Activated T-cell treated with anti-CD3 and anti-CD28 coated beads, Interleukin-2, amount 50 U/mL, for 72 hours (primary cell): Measurements from ENCODE around the gene MAPK9. TPM values are rescaled to one million over a fixed set of nuclear protein-coding genes. Genes with fewer than 3 reads are reported as not detected.

Source experiments
- ATAC-seq, 2 donors: fragments of 150-1000 bp; cut with Tn5 transposase; replicated peaks in 1 of 2; 2 replicates each; pipeline ENCODE4 v1.10.0; 2021; ENCODE audit warnings: moderate library complexity in 2 of 2, mild to moderate bottlenecking in 1 of 2
- DNase-seq, 2 donors: peaks; one replicate each; pipeline ENCODE4 v3.0.0; 2021 to 2022; ENCODE audit warnings: mixed read lengths in 1 of 2
- H3K27ac Mint-ChIP-seq: one replicate; pipeline ENCODE4 v1.8.0; 2022; ENCODE audit warnings: mild to moderate bottlenecking, moderate library complexity, mixed read lengths
- H3K27me3 Mint-ChIP-seq: one replicate; pipeline ENCODE4 v1.8.0; 2022; ENCODE audit warnings: low read depth, mixed read lengths
- H3K36me3 Mint-ChIP-seq, 2 donors: one replicate each; pipeline ENCODE4 v1.8.0; 2022; ENCODE audit warnings: mixed read lengths in 2 of 2, mild to moderate bottlenecking in 1 of 2; ENCODE audit not compliant: insufficient read depth in 2 of 2
- H3K4me1 Mint-ChIP-seq: one replicate; pipeline ENCODE4 v1.8.0; 2022; ENCODE audit warnings: low read depth, mixed read lengths
- H3K4me3 Mint-ChIP-seq, 2 donors: one replicate each; pipeline ENCODE4 v1.8.0; 2022; ENCODE audit warnings: mild to moderate bottlenecking in 2 of 2, mixed read lengths in 2 of 2, moderate library complexity in 2 of 2
- H3K9me3 Mint-ChIP-seq, 2 donors: one replicate each; pipeline ENCODE4 v1.8.0; 2022; ENCODE audit warnings: mixed read lengths in 2 of 2
- total RNA-seq, 2 donors: library from RNA; stranded (reverse); gene quantifications; one replicate each; pipeline ENCODE4 v1.2.3, GENCODE V29; 2022

The MAPK9 gene
- total RNA-seq, 2 donors from 2014 or later, result 39.7 to 50.3 TPM

- DNase-seq (no peak), ATAC-seq (no peak)
- Mint-ChIP-seq H3K27ac (no peak overlapping the region), H3K9me3 (peaks cover 2 to 5% of the 10 kb centered on the region in 2 donors), H3K36me3 (peaks cover 18 to 57% of the 10 kb centered on the region in 2 donors), H3K27me3 (no peaks in the 10 kb centered on the region), H3K4me1 (no peaks in the 10 kb centered on the region), H3K4me3 (no peak overlapping the region)
Measured at GRCh38 chr5:180282281-180282680, 9.6 kb downstream of the MAPK9 start.

GRCh38 chr5:180281706-180282105, 10.2 kb downstream of the MAPK9 start:
- no peaks in the 10 kb centered on the region for H3K4me1 Mint-ChIP-seq
- no peak for DNase-seq
- no peak for ATAC-seq
- no peaks in the 10 kb centered on the region for H3K27me3 Mint-ChIP-seq
- H3K9me3 Mint-ChIP-seq, result peaks cover 4 to 8% of the 10 kb centered on the region in 2 donors
- no peak overlapping the region for H3K27ac Mint-ChIP-seq
- no peak overlapping the region for H3K4me3 Mint-ChIP-seq
- H3K36me3 Mint-ChIP-seq, result peaks cover 21 to 60% of the 10 kb centered on the region in 2 donors

GRCh38 chr5:180274695-180275094, 17.2 kb downstream of the MAPK9 start:
- peaks cover 23 to 26% of the 10 kb centered on the region in 2 donors for H3K9me3 Mint-ChIP-seq
- no peak overlapping the region for H3K27ac Mint-ChIP-seq
- no peak for ATAC-seq

GRCh38 chr5:180271221-180271620, 20.7 kb downstream of the MAPK9 start:
- no peak for DNase-seq
- Mint-ChIP-seq H3K27me3 (no peaks in the 10 kb centered on the region), H3K4me3 (no peak overlapping the region), H3K36me3 (peaks cover 29 to 60% of the 10 kb centered on the region in 2 donors), H3K9me3 (peaks cover 18 to 19% of the 10 kb centered on the region in 2 donors), H3K4me1 (no peaks in the 10 kb centered on the region), H3K27ac (no peak overlapping the region)
- no peak for ATAC-seq

More at GRCh38 chr5:180274695-180275094, 17.2 kb downstream of the MAPK9 start:
- Mint-ChIP-seq H3K4me1 (no peaks in the 10 kb centered on the region), H3K4me3 (no peak overlapping the region), H3K36me3 (peaks cover 36 to 67% of the 10 kb centered on the region in 2 donors), H3K27me3 (no peaks in the 10 kb centered on the region)
- no peak for DNase-seq

- H3K27ac Mint-ChIP-seq, result no peak overlapping the region
- H3K36me3 Mint-ChIP-seq, result peaks cover 51 to 79% of the 10 kb centered on the region in 2 donors
- DNase-seq (no peak), ATAC-seq (no peak)
- H3K9me3 Mint-ChIP-seq, result peaks cover 32 to 41% of the 10 kb centered on the region in 2 donors
- H3K27me3 Mint-ChIP-seq, result no peaks in the 10 kb centered on the region
- no peak overlapping the region for H3K4me3 Mint-ChIP-seq
- no peaks in the 10 kb centered on the region for H3K4me1 Mint-ChIP-seq
Measured at GRCh38 chr5:180259260-180259611, 32.6 kb downstream of the MAPK9 start.

- Mint-ChIP-seq H3K27me3 (no peaks in the 10 kb centered on the region), H3K27ac (no peak overlapping the region), H3K4me1 (no peaks in the 10 kb centered on the region), H3K36me3 (peaks cover 50 to 79% of the 10 kb centered on the region in 2 donors), H3K4me3 (no peak overlapping the region), H3K9me3 (peaks cover 26 to 36% of the 10 kb centered on the region in 2 donors)
- no peak for DNase-seq
- no peak for ATAC-seq
Measured at GRCh38 chr5:180253036-180253824, 38.7 kb downstream of the MAPK9 start.

DNA sequence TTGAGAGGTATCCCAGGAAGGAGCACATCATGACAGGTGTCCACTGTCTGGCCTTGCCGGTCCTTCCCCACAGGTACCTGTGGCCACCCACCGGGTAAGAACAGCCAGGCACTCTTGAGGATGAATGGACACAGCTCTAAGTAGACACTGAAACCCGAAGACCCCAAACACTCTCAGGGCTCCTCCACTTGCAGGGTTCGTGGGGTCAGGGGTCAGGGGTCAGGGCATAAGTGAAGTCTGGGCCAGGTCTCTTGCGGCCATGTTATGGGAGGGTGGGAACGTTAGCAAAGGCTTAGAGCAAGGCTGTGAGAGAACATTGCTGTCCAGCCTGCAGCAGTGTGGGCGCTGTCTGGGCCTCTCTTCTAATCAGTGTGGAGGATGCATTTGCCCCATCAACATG, 40.0 kb downstream of the MAPK9 start:
- Mint-ChIP-seq H3K4me1 (no peaks in the 10 kb centered on the region), H3K4me3 (no peak overlapping the region), H3K27me3 (no peaks in the 10 kb centered on the region), H3K36me3 (peaks cover 46 to 78% of the 10 kb centered on the region in 2 donors), H3K27ac (no peak overlapping the region), H3K9me3 (peaks cover 21 to 29% of the 10 kb centered on the region in 2 donors)
- no peak for ATAC-seq
- DNase-seq, result no peak

- H3K9me3 Mint-ChIP-seq, result peaks cover 21 to 29% of the 10 kb centered on the region in 2 donors
- DNase-seq (no peak), ATAC-seq (no peak)
- H3K4me3 Mint-ChIP-seq, result no peak overlapping the region
- no peaks in the 10 kb centered on the region for H3K4me1 Mint-ChIP-seq
- H3K27me3 Mint-ChIP-seq, result no peaks in the 10 kb centered on the region
- no peak overlapping the region for H3K27ac Mint-ChIP-seq
- peaks cover 45 to 79% of the 10 kb centered on the region in 2 donors for H3K36me3 Mint-ChIP-seq
Measured at GRCh38 chr5:180251141-180251540, 40.7 kb downstream of the MAPK9 start.

DNA sequence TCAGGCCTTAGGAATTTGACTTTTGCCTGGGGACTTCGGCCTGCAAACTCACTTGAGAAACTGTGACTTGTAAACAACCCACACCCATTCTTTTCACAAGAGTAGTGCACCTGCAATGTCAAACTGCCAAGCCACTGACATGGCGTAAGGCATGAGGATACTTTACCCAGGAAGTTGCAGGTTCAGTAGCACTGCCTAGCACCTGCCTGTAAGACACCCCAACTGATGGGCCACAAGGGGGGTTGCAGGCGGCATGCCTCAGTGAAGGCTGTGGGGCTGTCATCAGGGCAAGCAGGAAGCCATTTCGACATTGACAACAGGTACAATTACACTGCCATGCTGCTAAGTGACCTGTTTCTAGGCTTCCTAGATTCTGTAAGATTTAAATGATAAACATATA, 41.6 kb downstream of the MAPK9 start:
- DNase-seq, result no peak
- H3K4me1 Mint-ChIP-seq, result no peaks in the 10 kb centered on the region
- H3K27me3 Mint-ChIP-seq, result no peaks in the 10 kb centered on the region
- H3K27ac Mint-ChIP-seq, result no peak overlapping the region
- no peak for ATAC-seq
- peaks cover 42 to 80% of the 10 kb centered on the region in 2 donors for H3K36me3 Mint-ChIP-seq
- no peak overlapping the region for H3K4me3 Mint-ChIP-seq
- peaks cover 17 to 25% of the 10 kb centered on the region in 2 donors for H3K9me3 Mint-ChIP-seq

DNA sequence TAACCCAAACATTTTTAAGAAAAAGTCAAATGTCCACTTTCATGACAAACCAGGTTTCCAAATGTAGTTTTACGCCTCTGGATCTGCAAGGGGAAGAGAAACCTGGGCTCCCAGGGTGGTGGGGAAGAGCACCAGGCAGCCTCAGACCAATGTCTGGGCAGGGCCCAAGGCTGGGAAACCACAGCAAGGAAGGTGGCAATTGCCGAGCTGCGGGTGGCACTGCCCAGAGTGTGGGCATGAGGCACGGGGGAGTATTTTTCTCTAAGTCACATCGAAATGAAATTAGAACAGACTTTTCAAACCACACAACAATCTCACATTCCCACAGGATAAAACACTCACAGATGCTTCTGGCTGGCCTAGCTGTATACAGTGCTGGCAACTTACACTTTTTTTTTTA, 50.3 kb downstream of the MAPK9 start:
- Mint-ChIP-seq H3K4me1 (no peaks in the 10 kb centered on the region), H3K4me3 (no peak overlapping the region), H3K9me3 (peaks cover 0 to 7% of the 10 kb centered on the region in 2 donors), H3K27me3 (no peaks in the 10 kb centered on the region), H3K27ac (no peak overlapping the region), H3K36me3 (peaks cover 23 to 59% of the 10 kb centered on the region in 2 donors)
- DNase-seq (no peak), ATAC-seq (no peak)

GRCh38 chr5:180238631-180239030, 53.3 kb downstream of the MAPK9 start:
- Mint-ChIP-seq H3K36me3 (peaks cover 20 to 53% of the 10 kb centered on the region in 2 donors), H3K27ac (no peak overlapping the region), H3K9me3 (peaks cover 0 to 3% of the 10 kb centered on the region in 2 donors), H3K4me1 (no peaks in the 10 kb centered on the region), H3K27me3 (no peaks in the 10 kb centered on the region), H3K4me3 (no peak overlapping the region)
- ATAC-seq, result no peak
- no peak for DNase-seq

DNA sequence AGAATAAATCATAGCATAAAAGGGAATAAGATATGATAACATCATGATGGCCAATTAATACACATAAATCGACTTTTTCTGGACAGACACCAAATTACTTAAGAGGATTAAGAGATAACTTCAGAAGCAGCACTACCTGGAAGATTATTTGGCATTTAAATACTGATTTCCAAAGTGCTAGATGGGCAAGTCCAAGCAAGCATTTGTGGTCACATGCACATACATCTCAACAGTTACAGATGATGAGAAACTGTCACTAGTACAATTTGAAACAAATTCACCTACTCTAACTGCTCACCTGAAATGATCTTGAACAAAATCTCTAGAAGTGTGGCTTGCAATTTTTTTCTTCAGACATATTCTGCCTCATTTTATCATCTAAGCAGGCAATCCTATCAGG, 56.0 kb downstream of the MAPK9 start:
- no peaks in the 10 kb centered on the region for H3K27me3 Mint-ChIP-seq
- ATAC-seq (no peak), DNase-seq (no peak)
- H3K4me3 Mint-ChIP-seq, result no peak overlapping the region
- H3K27ac Mint-ChIP-seq, result no peak overlapping the region
- peaks cover 21 to 41% of the 10 kb centered on the region in 2 donors for H3K36me3 Mint-ChIP-seq
- no peaks in the 10 kb centered on the region for H3K4me1 Mint-ChIP-seq
- peaks cover 0 to 5% of the 10 kb centered on the region in 2 donors for H3K9me3 Mint-ChIP-seq

- Mint-ChIP-seq H3K27me3 (no peaks in the 10 kb centered on the region), H3K27ac (no peak overlapping the region), H3K4me1 (no peaks in the 10 kb centered on the region), H3K4me3 (no peak overlapping the region), H3K36me3 (peaks cover 17 to 43% of the 10 kb centered on the region in 2 donors), H3K9me3 (peaks cover 0 to 5% of the 10 kb centered on the region in 2 donors)
- no peak for DNase-seq
- no peak for ATAC-seq
Measured at GRCh38 chr5:180235077-180235476, 56.8 kb downstream of the MAPK9 start.

DNA sequence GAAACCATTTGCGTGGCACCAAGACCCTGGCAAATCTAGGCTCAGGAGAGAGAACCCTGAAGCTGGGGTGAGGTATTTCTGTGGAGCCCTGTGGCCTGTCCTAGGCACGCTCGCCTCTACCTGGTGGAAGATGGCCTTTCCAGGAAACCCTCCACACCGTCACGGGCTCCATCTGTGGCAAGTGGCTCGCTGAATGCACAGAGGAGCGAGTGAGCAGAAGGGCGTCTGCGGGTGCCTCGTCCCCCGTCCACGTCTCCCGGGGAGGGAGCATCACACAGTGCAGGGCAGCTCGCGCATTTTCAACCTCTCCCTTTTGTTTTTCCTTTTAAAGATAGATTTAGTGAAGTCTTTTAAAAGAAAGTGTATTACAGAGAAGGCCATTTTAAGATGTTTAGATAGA, 57.6 kb downstream of the MAPK9 start:
- no peak for DNase-seq
- peaks cover 0 to 9% of the 10 kb centered on the region in 2 donors for H3K9me3 Mint-ChIP-seq
- no peak overlapping the region for H3K27ac Mint-ChIP-seq
- H3K4me3 Mint-ChIP-seq, result no peak overlapping the region
- H3K4me1 Mint-ChIP-seq, result no peaks in the 10 kb centered on the region
- H3K36me3 Mint-ChIP-seq, result peaks cover 18 to 38% of the 10 kb centered on the region in 2 donors
- ATAC-seq, result no peak
- H3K27me3 Mint-ChIP-seq, result no peaks in the 10 kb centered on the region
